HPDE6-E6E7 (cell line): ENCODE results near the gene CSTPP1.
"Not testable (repeated sequence)": the region's sequence is repeated elsewhere in the genome, so short reads cannot be mapped to it uniquely, and the experiment has no call there.

Experiments used
- DNase-seq: peaks from one replicate; pipeline ENCODE4 v3.0.0; 2011; ENCODE audit warnings: missing footprints; ENCODE audit errors: extremely low spot score

Gene CSTPP1

GRCh38 chr11:47044119-47044518, 107.6 kb downstream of the CSTPP1 start:
- DNase-seq: no peak

DNA sequence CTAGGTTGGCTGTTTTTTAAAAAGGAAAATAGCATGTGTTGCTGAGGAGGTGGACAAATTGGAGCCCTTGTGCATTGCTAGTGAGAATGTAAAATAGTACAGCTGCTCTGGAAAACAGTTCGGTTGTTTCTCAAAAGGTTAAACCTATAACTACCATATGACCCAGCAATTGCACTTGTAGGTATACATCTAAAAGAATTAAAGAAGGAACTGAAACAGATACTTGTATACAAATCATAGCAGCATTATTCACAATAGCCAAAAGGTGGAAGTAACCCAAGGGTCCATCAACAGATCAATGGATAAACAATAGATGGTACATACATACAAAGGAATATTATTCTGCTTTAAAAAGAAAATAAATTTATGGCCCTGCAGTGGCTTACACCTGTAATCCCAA, 111.4 kb downstream of the CSTPP1 start:
- no peak for DNase-seq

DNA sequence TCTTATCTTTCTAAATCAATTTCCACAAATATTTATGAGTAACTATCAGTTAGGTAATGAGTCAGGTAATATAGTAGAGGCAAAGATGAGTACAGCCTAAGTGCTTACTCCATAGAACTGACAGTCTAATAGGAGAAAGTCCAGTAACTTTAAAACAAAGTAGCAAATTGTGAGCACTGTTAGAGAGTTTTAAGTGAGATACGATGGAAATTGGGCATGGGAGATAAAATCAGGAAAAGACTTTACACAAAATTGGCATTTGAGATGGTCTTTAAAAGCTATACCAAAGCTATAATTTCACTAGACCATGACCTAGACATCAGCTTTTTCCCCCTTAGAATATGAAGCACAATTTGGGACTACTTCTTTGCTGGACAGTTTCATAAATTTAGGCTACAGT, 113.7 kb downstream of the CSTPP1 start:
- no peak for DNase-seq

- DNase-seq: no peak
These were observed 114.7 kb downstream of the CSTPP1 start for GRCh38 chr11:47051217-47051616.

DNA sequence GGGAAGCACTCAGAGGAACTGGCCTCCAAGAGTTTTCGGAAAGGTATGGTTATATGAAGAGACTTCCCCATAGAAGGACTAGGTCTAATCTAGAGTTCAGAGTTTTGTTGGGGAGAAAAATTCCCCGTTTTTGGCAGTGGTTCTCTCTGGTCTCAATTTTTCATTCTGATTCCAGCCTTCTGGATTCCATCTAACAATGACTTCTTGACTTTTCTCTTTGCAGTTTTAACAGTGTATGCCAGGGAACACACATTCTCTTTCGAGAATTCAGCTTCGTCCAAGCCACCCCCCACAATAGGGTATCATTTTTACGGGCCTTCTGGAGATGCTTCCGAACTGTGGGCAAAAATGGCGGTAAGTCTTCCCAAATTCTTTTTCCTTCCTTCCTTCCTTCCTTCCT, 115.6 kb downstream of the CSTPP1 start:
- no peak for DNase-seq

DNA sequence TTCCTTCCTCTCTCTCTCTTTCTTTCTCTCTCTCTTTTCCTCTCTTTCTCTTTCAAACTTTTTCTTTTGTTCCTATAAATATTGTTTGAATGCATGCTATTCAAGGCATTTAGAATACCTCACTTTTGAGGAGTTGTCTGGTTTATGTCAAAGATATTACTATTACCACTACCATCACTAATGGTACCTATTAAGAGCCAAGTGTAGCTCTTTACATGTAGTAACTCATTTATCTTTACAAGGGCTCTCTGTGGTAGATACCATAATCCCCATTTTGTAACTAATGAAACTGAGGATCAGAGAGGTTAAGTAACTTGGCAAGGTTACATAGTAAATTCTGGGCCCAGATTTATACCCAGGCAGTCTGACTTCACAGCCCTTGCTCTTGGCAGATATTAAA, 116.0 kb downstream of the CSTPP1 start:
- DNase-seq: no peak

GRCh38 chr11:47055534-47055933, 119.0 kb downstream of the CSTPP1 start:
- DNase-seq: no peak

- DNase-seq: no peak
These were observed 119.8 kb downstream of the CSTPP1 start for GRCh38 chr11:47056261-47056915.

GRCh38 chr11:47057365-47057764, 120.8 kb downstream of the CSTPP1 start:
- DNase-seq: no peak

DNA sequence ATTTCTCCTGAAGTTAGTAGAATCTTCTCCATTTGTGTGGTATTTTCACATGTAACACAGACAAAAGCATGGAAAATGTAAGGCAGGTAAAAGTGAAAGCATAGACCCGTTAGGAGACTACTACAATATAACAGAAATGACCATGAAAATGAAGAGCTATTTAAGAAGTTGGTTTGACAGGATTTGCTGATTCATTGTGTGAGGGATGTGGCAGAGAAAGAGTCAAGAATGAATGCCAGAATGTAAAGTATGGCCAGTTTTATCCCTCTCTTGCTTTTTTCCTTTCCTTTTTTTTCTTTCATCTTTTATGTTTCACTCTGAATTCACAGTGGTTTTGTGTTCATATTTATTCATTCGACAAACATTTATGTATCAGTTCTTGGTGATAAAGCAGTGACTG, 124.2 kb downstream of the CSTPP1 start:
- no peak for DNase-seq

- DNase-seq: no peak
These were observed 125.0 kb downstream of the CSTPP1 start for GRCh38 chr11:47061429-47062178.

DNA sequence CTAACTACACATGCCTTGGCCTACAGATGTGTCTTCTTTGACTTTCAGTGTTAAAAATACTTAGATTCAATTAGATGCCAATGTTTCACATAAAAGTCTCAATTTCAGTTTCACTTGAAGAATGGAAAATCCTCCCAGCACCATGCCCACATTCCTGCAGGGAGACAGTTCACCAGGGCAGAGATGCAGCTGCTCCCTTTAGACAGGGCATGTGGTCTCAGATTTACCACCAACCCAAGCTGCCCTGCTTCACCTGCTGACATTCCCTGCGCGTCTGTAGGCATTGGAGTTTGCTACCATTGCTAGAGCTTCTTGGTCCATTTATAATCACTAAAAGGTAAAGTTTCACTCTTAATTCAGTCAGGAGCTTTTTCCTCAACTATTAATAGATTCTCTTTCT, 126.2 kb downstream of the CSTPP1 start:
- no peak for DNase-seq

DNA sequence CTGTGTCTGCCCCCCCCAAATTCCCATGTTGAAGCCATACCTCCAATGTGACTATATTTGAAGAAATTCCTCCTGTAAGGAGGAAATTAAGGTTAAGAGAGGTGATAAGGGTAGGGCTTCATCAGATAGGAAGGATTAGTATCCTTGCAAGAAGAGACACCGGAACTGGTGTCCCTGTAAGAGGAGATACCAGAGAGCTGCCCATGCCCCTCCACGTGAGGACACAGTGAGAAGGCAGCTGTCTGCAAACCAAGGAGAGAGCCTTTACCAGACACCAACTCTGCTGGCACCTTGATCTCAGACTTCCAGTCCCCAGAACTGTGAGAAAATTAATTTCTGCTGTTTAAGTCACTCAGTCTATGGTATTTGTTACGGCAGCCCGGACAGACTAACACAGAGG, 130.8 kb downstream of the CSTPP1 start:
- no peak for DNase-seq

DNA sequence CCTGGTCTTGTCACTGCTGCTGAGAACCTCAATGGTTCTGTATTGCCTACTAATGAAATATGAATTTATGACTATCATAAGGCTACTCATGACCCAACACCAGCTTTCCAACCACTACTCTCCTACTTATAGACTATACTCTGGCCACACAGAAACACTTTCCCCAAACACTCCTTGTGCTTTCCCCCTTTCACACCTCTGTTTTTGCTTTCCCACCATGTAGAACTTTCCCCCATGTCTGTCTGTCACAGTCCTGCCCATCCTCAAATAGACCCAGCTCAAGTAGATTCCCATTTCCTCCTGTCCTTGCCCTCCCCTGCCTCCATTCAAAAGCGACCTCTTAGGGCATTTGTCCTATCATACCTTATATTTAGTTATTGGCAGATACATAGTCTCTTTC, 134.2 kb downstream of the CSTPP1 start:
- no peak for DNase-seq

GRCh38 chr11:47071341-47071740, 134.8 kb downstream of the CSTPP1 start:
- DNase-seq: no peak

- no peak for DNase-seq
These were observed 135.3 kb downstream of the CSTPP1 start for GRCh38 chr11:47071791-47072261.

DNA sequence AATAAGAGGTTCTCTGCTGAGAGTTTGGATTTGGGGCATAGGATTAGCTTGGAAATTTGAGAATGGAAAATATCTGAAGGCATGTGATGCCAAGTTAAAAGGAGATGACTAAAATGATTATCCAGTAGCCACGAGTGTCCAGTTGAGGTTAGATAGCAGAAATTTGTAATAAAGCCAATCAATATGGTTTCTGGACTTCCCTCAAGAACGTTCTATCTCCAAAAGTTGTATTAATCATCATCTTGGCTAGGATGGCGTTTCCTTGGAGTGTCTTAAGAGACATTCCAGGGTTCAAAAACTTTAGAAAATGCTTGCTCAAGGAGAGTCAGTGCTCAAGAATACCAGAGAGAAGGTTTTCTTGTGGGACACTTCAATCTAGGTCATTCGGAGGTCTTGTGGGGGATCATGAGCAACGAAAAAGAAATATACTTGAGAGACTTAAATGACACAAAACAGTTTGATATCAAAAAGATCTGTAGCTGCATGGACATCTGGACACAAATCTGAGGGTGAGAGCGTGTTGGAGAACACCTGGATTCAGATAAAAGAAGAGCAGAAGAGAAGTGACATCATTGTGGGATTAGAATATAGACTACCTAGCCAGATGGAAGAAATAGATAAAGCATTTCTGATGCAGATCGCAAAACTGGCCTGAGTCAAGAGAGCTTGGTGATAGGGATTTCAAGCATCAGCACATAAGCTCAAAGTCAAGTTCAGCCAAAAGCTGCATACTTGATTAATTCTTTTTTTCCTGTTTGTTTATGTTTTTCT, 142.4 kb downstream of the CSTPP1 start:
- DNase-seq: no peak

GRCh38 chr11:47080775-47081174, 144.2 kb downstream of the CSTPP1 start:
- not testable (repeated sequence) for DNase-seq

DNA sequence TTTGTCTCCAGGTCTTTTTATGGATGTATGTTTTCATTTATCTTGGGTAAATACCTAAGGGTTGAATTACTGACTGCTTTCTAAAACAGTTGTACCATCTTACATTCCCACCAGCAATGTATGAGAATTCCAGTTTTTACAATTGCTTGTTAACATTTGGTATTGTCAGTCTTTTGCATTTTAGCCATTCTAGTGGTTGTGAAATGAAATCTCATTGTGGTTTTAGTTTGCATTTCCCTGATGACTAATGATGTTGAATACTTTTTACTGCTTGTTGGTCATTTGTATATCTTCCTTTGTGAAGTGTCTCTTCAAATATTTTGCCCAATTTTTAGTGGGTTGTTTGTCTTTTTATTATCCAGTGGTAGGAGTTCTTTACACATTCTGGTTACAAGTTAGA, 147.4 kb downstream of the CSTPP1 start:
- DNase-seq: no peak

- no peak for DNase-seq
These were observed 151.2 kb downstream of the CSTPP1 start for GRCh38 chr11:47087801-47088200.

DNA sequence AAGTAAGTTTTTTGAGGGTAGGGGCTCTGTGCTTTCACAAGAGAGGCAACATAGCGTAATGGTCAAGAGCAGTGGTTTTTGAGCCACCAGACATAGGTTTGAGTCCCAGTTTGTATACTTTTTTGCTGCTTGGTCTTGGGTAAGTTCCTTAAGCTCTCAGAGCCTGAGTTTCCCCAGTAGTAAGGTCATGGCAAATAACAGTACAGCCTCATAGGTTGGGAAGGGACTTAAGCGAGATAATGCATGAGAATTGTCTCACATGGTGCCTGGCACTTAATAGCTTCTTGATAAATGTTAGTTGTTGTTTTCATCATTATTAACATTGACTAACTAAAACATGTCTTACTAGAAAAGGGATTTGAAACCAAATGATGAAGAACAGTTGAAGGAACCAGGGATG, 157.0 kb downstream of the CSTPP1 start:
- no peak for DNase-seq

GRCh38 chr11:47096871-47097270, 160.3 kb downstream of the CSTPP1 start:
- DNase-seq: not testable (repeated sequence)

GRCh38 chr11:47098223-47098622, 161.7 kb downstream of the CSTPP1 start:
- not testable (repeated sequence) for DNase-seq
